A549 (cell line): ENCODE results near the gene B4GALT2. TPM values are rescaled to one million over a fixed set of nuclear protein-coding genes. Genes with fewer than 3 reads are reported as not detected.

ENCODE experiments used
- ATAC-seq, 2 experiments: fragments of 200-7000 bp in 1 of 2; fragments of >200 bp in 1 of 2; cut with Nextera tagmentation in 1 of 2; cut with Tn5 transposase in 1 of 2; 3 replicates each; pipeline versions ENCODE4 v1.8.0 to v1.9.1; 2018 to 2020; ENCODE audit warnings: mild to moderate bottlenecking in 1 of 2, moderate library complexity in 1 of 2
- CTCF ChIA-PET: fragments of 300-600 bp; sonication (Branson Sonifier 250); formaldehyde crosslinking; extraction: SDS; loops from one replicate; lab custom pipeline; 2021; ENCODE audit warnings: antibody characterized with exemption, inconsistent platforms; lab: Yijun Ruan, JAX
- POLR2A ChIA-PET: fragments of 350-600 bp; formaldehyde crosslinking; extraction: SDS; loops from one replicate; lab custom pipeline; 2021; ENCODE audit warnings: antibody characterized with exemption, inconsistent platforms; lab: Yijun Ruan, JAX
- DNase-seq, 2 experiments: peaks; one replicate each; pipeline versions ENCODE4 v3.0.0 to v3.0.0-alpha.2; 2011 to 2016; ENCODE audit warnings: low read depth in 1 of 2, low spot score in 1 of 2
- FAIRE-seq: peaks from 2 replicates; lab custom pipeline; 2011; peaks lifted over from hg19 to GRCh38; lab: Jason Lieb, UNC
- H3K27ac ChIP-seq, 2 experiments: fragments of >200 bp; sonication (Bioruptor Twin); formaldehyde crosslinking; 3 replicates each; pipeline ENCODE4 v1.5.1; 2016 to 2017
- H3K4me1 ChIP-seq: fragments of >200 bp; sonication (Bioruptor Twin); formaldehyde crosslinking; 3 replicates; pipeline ENCODE4 v1.6.1; 2016
- H3K4me2 ChIP-seq: fragments of >200 bp; sonication (Bioruptor Twin); formaldehyde crosslinking; 3 replicates; pipeline ENCODE4 v1.6.1; 2016
- H3K4me3 ChIP-seq: fragments of >200 bp; sonication (Bioruptor Twin); formaldehyde crosslinking; 3 replicates; pipeline ENCODE4 v1.5.1; 2016
- H3K9me3 ChIP-seq: fragments of >200 bp; sonication (Bioruptor Twin); formaldehyde crosslinking; 3 replicates; pipeline ENCODE4 v1.6.1; 2016
- BCL3 ChIP-seq: fragments of >200 bp; sonication (Bioruptor Twin); formaldehyde crosslinking; IDR thresholded peaks from 3 replicates; pipeline ENCODE4 v1.6.1; 2016
- CBX2 ChIP-seq: fragments of 200-600 bp; sonication (generic); IDR thresholded peaks from 2 replicates; pipeline ENCODE4 v1.6.1; 2016; ENCODE audit warnings: low read depth, mild to moderate bottlenecking, borderline replicate concordance
- CBX8 ChIP-seq: fragments of 200-600 bp; sonication (generic); IDR thresholded peaks from 2 replicates; pipeline ENCODE4 v1.6.1; 2016
- EHF ChIP-seq: fragments of 250-450 bp; sonication (Bioruptor Pico); IDR thresholded peaks from 2 replicates; pipeline ENCODE4 v1.5.0; 2020; ENCODE audit warnings: mild to moderate bottlenecking
- EHMT2 ChIP-seq: fragments of 200-600 bp; sonication (generic); IDR thresholded peaks from 2 replicates; pipeline ENCODE4 v1.6.1; 2016; ENCODE audit warnings: antibody characterized with exemption, low read depth, mild to moderate bottlenecking, moderate library complexity
- EP300 ChIP-seq, 2 experiments: fragments of >200 bp; sonication (Bioruptor Twin); formaldehyde crosslinking; IDR thresholded peaks; 2 replicates in 1 of 2; 3 replicates in 1 of 2; pipeline ENCODE4 v1.6.1; 2016 to 2017
- ESRRA ChIP-seq: fragments of 150-350 bp; IDR thresholded peaks from 2 replicates; pipeline ENCODE4 v1.6.1; 2014; ENCODE audit warnings: mild to moderate bottlenecking, low read length, borderline replicate concordance
- FOXS1 ChIP-seq: fragments of 250-450 bp; sonication (Bioruptor Pico); IDR thresholded peaks from 2 replicates; pipeline ENCODE4 v1.5.0; 2020; ENCODE audit warnings: mild to moderate bottlenecking, moderate library complexity
- GATA3 ChIP-seq: IDR thresholded peaks from 2 replicates; pipeline ENCODE4 v1.6.1; 2012; ENCODE audit warnings: borderline replicate concordance
- HDAC2 ChIP-seq: fragments of 200-600 bp; sonication (generic); IDR thresholded peaks from 2 replicates; pipeline ENCODE4 v1.6.1; 2016
- HEYL ChIP-seq: fragments of 250-450 bp; sonication (Bioruptor Pico); IDR thresholded peaks from 2 replicates; pipeline ENCODE4 v1.8.0; 2021; ENCODE audit warnings: mild to moderate bottlenecking, moderate library complexity
- HMGXB4 ChIP-seq: fragments of 250-450 bp; sonication (Bioruptor Pico); IDR thresholded peaks from 2 replicates; pipeline ENCODE4 v1.5.0; 2021; ENCODE audit warnings: mild to moderate bottlenecking, moderate library complexity, borderline replicate concordance
- HOXA7 ChIP-seq: fragments of 250-450 bp; sonication (Bioruptor Pico); IDR thresholded peaks from 2 replicates; pipeline ENCODE4 v1.5.0; 2020; ENCODE audit warnings: mild to moderate bottlenecking, moderate library complexity
- HOXB5 ChIP-seq: fragments of 250-450 bp; sonication (Bioruptor Pico); IDR thresholded peaks from 2 replicates; pipeline ENCODE4 v1.5.0; 2020; ENCODE audit warnings: mild to moderate bottlenecking, moderate library complexity
- JUN ChIP-seq, 2 experiments: fragments of >200 bp; sonication (Bioruptor Twin); formaldehyde crosslinking; IDR thresholded peaks; 2 replicates in 1 of 2; 3 replicates in 1 of 2; pipeline ENCODE4 v1.6.1; 2016 to 2017
- KDM1A ChIP-seq: fragments of 200-600 bp; sonication (generic); IDR thresholded peaks from 2 replicates; pipeline ENCODE4 v1.6.1; 2016; ENCODE audit warnings: low read depth, mild to moderate bottlenecking
- KDM5A ChIP-seq: fragments of 200-600 bp; sonication (generic); IDR thresholded peaks from 2 replicates; pipeline ENCODE4 v1.6.1; 2016; ENCODE audit warnings: antibody characterized with exemption, mild to moderate bottlenecking
- MAX ChIP-seq: IDR thresholded peaks from 2 replicates; pipeline ENCODE4 v1.6.1; 2012
- NFE2L2 ChIP-seq: fragments of 150-350 bp; conservative IDR thresholded peaks from 2 replicates; pipeline ENCODE4 v1.6.1; 2014; ENCODE audit warnings: low read length
- NPAS2 ChIP-seq: fragments of 250-450 bp; sonication (Bioruptor Pico); IDR thresholded peaks from 2 replicates; pipeline ENCODE4 v1.8.0; 2022; ENCODE audit warnings: mild to moderate bottlenecking, moderate library complexity, borderline replicate concordance
- NR3C1 ChIP-seq: fragments of >200 bp; sonication (Bioruptor Twin); formaldehyde crosslinking; IDR thresholded peaks from 3 replicates; pipeline ENCODE4 v1.6.1; 2017
- PBX3 ChIP-seq: IDR thresholded peaks from 2 replicates; pipeline ENCODE4 v1.6.1; 2012
- RFX5 ChIP-seq: fragments of 450-650 bp; IDR thresholded peaks from 2 replicates; pipeline ENCODE4 v1.7.1; 2014; ENCODE audit warnings: antibody characterized with exemption, mild to moderate bottlenecking, moderate library complexity
- SMC3 ChIP-seq: fragments of >200 bp; sonication (Bioruptor Twin); formaldehyde crosslinking; IDR thresholded peaks from 3 replicates; pipeline ENCODE4 v1.6.1; 2018; ENCODE audit warnings: inconsistent platforms
- SREBF2 ChIP-seq: fragments of 450-650 bp; IDR thresholded peaks from 2 replicates; pipeline ENCODE4 v1.6.1; 2014; ENCODE audit warnings: mild to moderate bottlenecking, moderate library complexity
- ZC3H11A ChIP-seq: fragments of 450-650 bp; IDR thresholded peaks from 2 replicates; pipeline ENCODE4 v1.6.1; 2014; ENCODE audit warnings: antibody characterized with exemption, mild to moderate bottlenecking
- ZNF302 ChIP-seq: fragments of 250-450 bp; sonication (Bioruptor Pico); IDR thresholded peaks from 2 replicates; pipeline ENCODE4 v1.9.0; 2021; ENCODE audit warnings: inconsistent platforms, mild to moderate bottlenecking, moderate library complexity
- WGBS: methylation state at CpG from one replicate; pipeline ENCODE4 v1.1.6; 2017; ENCODE audit errors: missing lambda C conversion rate; 5-methylcytosine and 5-hydroxymethylcytosine counted together
- polyA plus RNA-seq, 4 experiments: library from polyadenylated mRNA; depleted of rRNA in 3 of 4; stranded (reverse); fragments of >200 nt; fragmentation: RNase III in 1 of 4; extraction: RNeasy Plus Mini Kit Qiagen cat#74134 plus additional on column Dnase treatment in 1 of 4; gene quantifications; 2 replicates in 3 of 4; 3 replicates in 1 of 4; pipeline ENCODE4 v1.2.3, GENCODE V29; 2011 to 2017

Gene B4GALT2
- polyA plus RNA-seq, 2 of the 4 experiments (the other 2 are of a cell fraction), result 19.0 to 35.8 TPM

GRCh38 chr1:44000122-44000665 lies 21.2 kb downstream of the B4GALT2 start:
- no peak for FAIRE-seq
- POLR2A ChIA-PET, result no interaction called here
- no peak overlapping the region for H3K4me3 ChIP-seq
- no peak for ATAC-seq
- no peaks in the 10 kb centered on the region for H3K4me1 ChIP-seq
- H3K27ac ChIP-seq, result no peak overlapping the region
- CTCF ChIA-PET, result interaction anchor here (0.6 to 11.5 kb wide), 3 partner anchors 26 to 48 kb away, joined by 3 to 412 read pairs (median 12); partner anchors contain the start of gene SLC6A9
- H3K9me3 ChIP-seq, result no peaks in the 10 kb centered on the region
- DNase-seq, result no peak
- TF ChIP-seq MAX (no peak), GATA3 (no peak), EHMT2 (no peak), RFX5 (no peak), HEYL (CRISPR knock-in tag) (no peak), SREBF2 (no peak), CBX2 (no peak), SMC3 (no peak), PBX3 (no peak)
- 82% methylated on average over 8 of the region's 8 CpGs for WGBS
- no peak overlapping the region for H3K4me2 ChIP-seq

GRCh38 chr1:44002165-44002564 lies 23.2 kb downstream of the B4GALT2 start:
- 87% methylated on average over 7 of the region's 8 CpGs for WGBS
- no peak for ATAC-seq
- Histone ChIP-seq H3K9me3 (no peaks in the 10 kb centered on the region), H3K4me1 (peaks cover 4% of the 10 kb centered on the region; the same call in 1 of the 3 replicates), H3K27ac (no peak overlapping the region), H3K4me2 (no peak overlapping the region), H3K4me3 (no peak overlapping the region)
- DNase-seq, result no peak
- TF ChIP-seq HEYL (CRISPR knock-in tag), result no peak
- TF ChIP-seq KDM1A, result no peak
- TF ChIP-seq ZC3H11A, result no peak
- no peak for TF ChIP-seq EHF (CRISPR knock-in tag)
- TF ChIP-seq NR3C1, result no peak
- TF ChIP-seq HOXB5 (CRISPR knock-in tag), result no peak
- no peak for TF ChIP-seq NFE2L2
- no peak for TF ChIP-seq HOXA7
- TF ChIP-seq JUN (IDR thresholded peaks at IDR 0.05), result no peak
- TF ChIP-seq HDAC2, result no peak
- TF ChIP-seq EP300 (IDR thresholded peaks at IDR 0.05), result no peak
- TF ChIP-seq CBX8, result no peak
- no peak for TF ChIP-seq KDM5A
- TF ChIP-seq NPAS2 (CRISPR knock-in tag), result no peak
- no peak for TF ChIP-seq EHMT2
- no peak for TF ChIP-seq MAX
- TF ChIP-seq FOXS1 (CRISPR knock-in tag), result no peak
- TF ChIP-seq ESRRA, result no peak
- POLR2A ChIA-PET, result no interaction called here
- CTCF ChIA-PET, result interaction anchor here (1.2 to 11.5 kb wide), 3 partner anchors 9 to 46 kb away, joined by 3 to 412 read pairs (median 15); partner anchors contain the start of gene SLC6A9
- FAIRE-seq, result no peak

- Histone ChIP-seq H3K4me3 (no peak overlapping the region), H3K9me3 (no peaks in the 10 kb centered on the region), H3K4me1 (peaks cover 4% of the 10 kb centered on the region; the same call in 1 of the 3 replicates), H3K27ac (no peak overlapping the region), H3K4me2 (no peak overlapping the region)
- CTCF ChIA-PET, result interaction anchor here (1.2 to 11.5 kb wide), 3 partner anchors 10 to 46 kb away, joined by 3 to 412 read pairs (median 15); partner anchors contain the start of gene SLC6A9
- FAIRE-seq (no peak), DNase-seq (no peak), ATAC-seq (no peak)
- 83% methylated on average over 6 of the region's 14 CpGs for WGBS
- TF ChIP-seq CBX2 (no peak), BCL3 (no peak), ZNF302 (CRISPR knock-in tag) (no peak), HMGXB4 (CRISPR knock-in tag) (no peak), HOXB5 (CRISPR knock-in tag) (no peak)
- POLR2A ChIA-PET, result no interaction called here
Observed at GRCh38 chr1:44002606-44003157, 23.7 kb downstream of the B4GALT2 start.
